Caco-2 (cell line): ENCODE results near the gene BRDT. TPM values are rescaled to one million over a fixed set of nuclear protein-coding genes. Genes with fewer than 3 reads are reported as not detected.
A peak's percentile ranks its signal among the peaks of the same experiment; 100 is the strongest.

Experiments
- BruUV-seq: library from RNA; stranded (reverse); fragments of 400-500 nt; replicated peaks from 2 replicates; lab custom pipeline; 2021; lab: Mats Ljungman, UMichigan
- CTCF ChIA-PET: fragments of 300-600 bp; sonication (Branson Sonifier 250); formaldehyde crosslinking; loops from one replicate; lab custom pipeline; 2022; ENCODE audit warnings: antibody characterized with exemption; lab: Charles Lee
- POLR2A ChIA-PET: fragments of 300-600 bp; sonication (Branson Sonifier 250); formaldehyde crosslinking; loops from one replicate; lab custom pipeline; 2022; ENCODE audit warnings: antibody characterized with exemption; lab: Charles Lee
- DNase-seq, 2 experiments: peaks; one replicate each; pipeline versions ENCODE4 v3.0.0 to v3.0.0-alpha.2; 2020 to 2022
- H3K27me3 ChIP-seq: replicated peaks from 2 replicates; pipeline ENCODE4 v1.6.0; 2011; ENCODE audit warnings: low read length; ENCODE audit not compliant: control insufficient read depth, insufficient read depth
- H3K36me3 ChIP-seq: 2 replicates; pipeline ENCODE4 v1.5.1; 2011; ENCODE audit warnings: low read length; ENCODE audit not compliant: control insufficient read depth, insufficient read depth
- H3K4me1 ChIP-seq: fragments of 250-450 bp; sonication (Bioruptor Pico); 2 replicates; pipeline ENCODE4 v1.5.1; 2020; ENCODE audit warnings: mild to moderate bottlenecking
- H3K4me3 ChIP-seq: 2 replicates; pipeline ENCODE4 v1.5.1; 2011; ENCODE audit warnings: low read depth, mild to moderate bottlenecking, control low read depth, low read length
- H3K9me3 ChIP-seq: fragments of 250-450 bp; sonication (Bioruptor Pico); 2 replicates; pipeline ENCODE4 v1.5.1; 2020; ENCODE audit warnings: mild to moderate bottlenecking, moderate library complexity
- H3K27ac Mint-ChIP-seq: one replicate; pipeline ENCODE4 v1.8.0; 2022; ENCODE audit warnings: mixed read lengths; ENCODE audit not compliant: unreplicated experiment
- H3K27me3 Mint-ChIP-seq: one replicate; pipeline ENCODE4 v1.8.0; 2022; ENCODE audit warnings: mixed read lengths; ENCODE audit not compliant: insufficient read depth, unreplicated experiment
- H3K36me3 Mint-ChIP-seq: one replicate; pipeline ENCODE4 v1.8.0; 2022; ENCODE audit warnings: mild to moderate bottlenecking, mixed read lengths; ENCODE audit not compliant: insufficient read depth, unreplicated experiment
- H3K4me1 Mint-ChIP-seq: one replicate; pipeline ENCODE4 v1.8.0; 2022; ENCODE audit warnings: low read depth, mixed read lengths; ENCODE audit not compliant: unreplicated experiment
- H3K4me3 Mint-ChIP-seq: one replicate; pipeline ENCODE4 v1.8.0; 2022; ENCODE audit warnings: mild to moderate bottlenecking, moderate library complexity, mixed read lengths; ENCODE audit not compliant: unreplicated experiment
- H3K9me3 Mint-ChIP-seq: one replicate; pipeline ENCODE4 v1.8.0; 2022; ENCODE audit warnings: mixed read lengths; ENCODE audit not compliant: unreplicated experiment
- CTCF ChIP-seq, 2 experiments: fragments of 200-600 bp in 1 of 2; IDR thresholded peaks; 1 replicate in 1 of 2; 2 replicates in 1 of 2; pipeline versions ENCODE4 v1.5.1 to v1.8.0; 2011 to 2022; ENCODE audit warnings: antibody characterized with exemption in 1 of 2, control low read depth in 1 of 2, inconsistent platforms in 1 of 2, low read depth in 1 of 2, low read length in 1 of 2, mild to moderate bottlenecking in 1 of 2, moderate library complexity in 1 of 2; ENCODE audit not compliant: insufficient read depth in 1 of 2, severe bottlenecking in 1 of 2, unreplicated experiment in 1 of 2
- intact Hi-C: fragments of 100-400 bp; cut with micrococcal nuclease; formaldehyde crosslinking; loops from one replicate; pipeline ENCODE4 v1.10.0; 2022; ENCODE audit not compliant: unreplicated experiment
- total RNA-seq: library from RNA; stranded (reverse); gene quantifications from 2 replicates; pipeline ENCODE4 v1.2.3, GENCODE V29; 2022

Gene BRDT
- total RNA-seq, 1 experiment from 2014 or later, result not detected

GRCh38 chr1:91916811-91917460 lies 32.3 kb upstream of the BRDT start:
- DNase-seq, result peak in 1 of 2 experiments; percentile 23
- Mint-ChIP-seq H3K36me3 (no peaks in the 10 kb centered on the region), H3K27ac (peak overlapping the region; percentile 54), H3K4me3 (peak overlapping the region; percentile 12), H3K9me3 (no peaks in the 10 kb centered on the region), H3K4me1 (peaks cover 25% of the 10 kb centered on the region), H3K27me3 (no peaks in the 10 kb centered on the region)
- POLR2A ChIA-PET, result no interaction called here
- Histone ChIP-seq H3K9me3 (no peaks in the 10 kb centered on the region), H3K4me3 (no peak overlapping the region), H3K27me3 (no peaks in the 10 kb centered on the region), H3K36me3 (no peaks in the 10 kb centered on the region), H3K4me1 (peaks cover 14% of the 10 kb centered on the region; the same call in 1 of the 2 replicates)
- CTCF ChIA-PET, result interaction anchor here (0.7 kb wide), 1 partner anchor 126 kb away, joined by 3 read pairs; no protein-coding TSS in a partner anchor
- no peak for TF ChIP-seq CTCF (IDR thresholded peaks at IDR 0.05; ENCODE audit: insufficient read depth in 1 of 2, low read depth in 1 of 2, low read length in 1 of 2, severe bottlenecking in 1 of 2, unreplicated experiment in 1 of 2)
- BruUV-seq, result no TSS peak
- intact Hi-C loops, result no loop called here

GRCh38 chr1:91919962-91920361 lies 29.2 kb upstream of the BRDT start:
- Mint-ChIP-seq H3K9me3 (no peaks in the 10 kb centered on the region), H3K4me3 (no peak overlapping the region), H3K27ac (no peak overlapping the region), H3K4me1 (peaks cover 17% of the 10 kb centered on the region), H3K36me3 (no peaks in the 10 kb centered on the region), H3K27me3 (no peaks in the 10 kb centered on the region)
- H3K27me3 ChIP-seq, result no peaks in the 10 kb centered on the region
- H3K4me1 ChIP-seq, result peaks cover 14% of the 10 kb centered on the region; the same call in 1 of the 2 replicates
- TF ChIP-seq CTCF (IDR thresholded peaks at IDR 0.05; ENCODE audit: insufficient read depth in 1 of 2, low read depth in 1 of 2, low read length in 1 of 2, severe bottlenecking in 1 of 2, unreplicated experiment in 1 of 2), result no peak
- intact Hi-C loops, result loop anchor here (10.0 kb wide), 1 partner anchor 125 kb away; no protein-coding TSS in a partner anchor
- CTCF ChIA-PET, result no interaction called here
- no TSS peak for BruUV-seq
- POLR2A ChIA-PET, result no interaction called here
- no peaks in the 10 kb centered on the region for H3K9me3 ChIP-seq
- DNase-seq, result no peak
- H3K36me3 ChIP-seq, result no peaks in the 10 kb centered on the region
- no peak overlapping the region for H3K4me3 ChIP-seq

GRCh38 chr1:91924146-91924545 lies 25.1 kb upstream of the BRDT start:
- ChIA-PET POLR2A (no interaction called here), CTCF (no interaction called here)
- no peaks in the 10 kb centered on the region for H3K36me3 ChIP-seq
- Mint-ChIP-seq H3K4me1 (peaks cover 3% of the 10 kb centered on the region), H3K36me3 (no peaks in the 10 kb centered on the region), H3K4me3 (no peak overlapping the region), H3K27ac (no peak overlapping the region), H3K9me3 (no peaks in the 10 kb centered on the region), H3K27me3 (no peaks in the 10 kb centered on the region)
- DNase-seq, result no peak
- no peak overlapping the region for H3K4me3 ChIP-seq
- no peaks in the 10 kb centered on the region for H3K4me1 ChIP-seq
- no TSS peak for BruUV-seq
- intact Hi-C loops, result loop anchor here (10.0 kb wide), 1 partner anchor 129 kb away; no protein-coding TSS in a partner anchor
- no peaks in the 10 kb centered on the region for H3K9me3 ChIP-seq
- TF ChIP-seq CTCF (IDR thresholded peaks at IDR 0.05; ENCODE audit: insufficient read depth in 1 of 2, low read depth in 1 of 2, low read length in 1 of 2, severe bottlenecking in 1 of 2, unreplicated experiment in 1 of 2), result no peak
- no peaks in the 10 kb centered on the region for H3K27me3 ChIP-seq
